Progenitor cell of endocrine pancreas (in vitro differentiated cells): ENCODE measurements around the gene DYSF. TPM values are rescaled to one million over a fixed set of nuclear protein-coding genes. Genes with fewer than 3 reads are reported as not detected.

Experiments used
- DNase-seq: peaks from one replicate; pipeline ENCODE4 v3.0.0; 2021; ENCODE audit warnings: low spot score; ENCODE audit not compliant: unreplicated experiment
- H3K27ac Mint-ChIP-seq: 2 replicates; pipeline ENCODE4 v1.8.0; 2021; ENCODE audit warnings: mild to moderate bottlenecking, moderate library complexity, mixed read lengths
- H3K27me3 Mint-ChIP-seq: 2 replicates; pipeline ENCODE4 v1.8.0; 2021; ENCODE audit warnings: mixed read lengths
- H3K36me3 Mint-ChIP-seq: 2 replicates; pipeline ENCODE4 v1.8.0; 2022; ENCODE audit warnings: mixed read lengths; ENCODE audit not compliant: insufficient read depth
- H3K4me1 Mint-ChIP-seq: 2 replicates; pipeline ENCODE4 v1.8.0; 2021; ENCODE audit warnings: low read depth, mixed read lengths
- H3K4me3 Mint-ChIP-seq: 2 replicates; pipeline ENCODE4 v1.8.0; 2021; ENCODE audit warnings: low read depth, mild to moderate bottlenecking, moderate library complexity, mixed read lengths
- H3K9me3 Mint-ChIP-seq: 2 replicates; pipeline ENCODE4 v1.8.0; 2021; ENCODE audit warnings: low read depth, mixed read lengths
- CTCF ChIP-seq: fragments of 200-600 bp; sonication (generic); IDR thresholded peaks from one replicate; pipeline ENCODE4 v1.5.0; 2021; ENCODE audit warnings: antibody characterized with exemption, mild to moderate bottlenecking; ENCODE audit not compliant: unreplicated experiment
- total RNA-seq: library from RNA; stranded (reverse); gene quantifications from 2 replicates; pipeline ENCODE4 v1.2.1, GENCODE V29; 2021

Gene DYSF
- total RNA-seq, 1 donor from 2014 or later, result 1.4 TPM

GRCh38 chr2:71603851-71604725, 150.7 kb downstream of the DYSF start:
- Mint-ChIP-seq H3K27me3 (peaks cover 23% of the 10 kb centered on the region), H3K4me3 (no peak overlapping the region), H3K9me3 (no peaks in the 10 kb centered on the region), H3K27ac (no peak overlapping the region), H3K36me3 (no peaks in the 10 kb centered on the region), H3K4me1 (no peaks in the 10 kb centered on the region)
- TF ChIP-seq CTCF, result peak; percentile 25
- no peak for DNase-seq

GRCh38 chr2:71604726-71605120, 151.4 kb downstream of the DYSF start:
- TF ChIP-seq CTCF, result no peak

GRCh38 chr2:71605173-71605641, 151.8 kb downstream of the DYSF start:
- no peak for DNase-seq
- Mint-ChIP-seq H3K4me3 (no peak overlapping the region), H3K27ac (no peak overlapping the region), H3K27me3 (peaks cover 23% of the 10 kb centered on the region), H3K36me3 (no peaks in the 10 kb centered on the region), H3K9me3 (no peaks in the 10 kb centered on the region), H3K4me1 (no peaks in the 10 kb centered on the region)
- no peak for TF ChIP-seq CTCF

More at GRCh38 chr2:71604726-71605120, 151.4 kb downstream of the DYSF start:
- Mint-ChIP-seq H3K36me3 (no peaks in the 10 kb centered on the region), H3K4me1 (no peaks in the 10 kb centered on the region), H3K9me3 (no peaks in the 10 kb centered on the region), H3K27me3 (peaks cover 23% of the 10 kb centered on the region), H3K4me3 (no peak overlapping the region), H3K27ac (no peak overlapping the region)
- DNase-seq, result no peak

- Mint-ChIP-seq H3K27me3 (peaks cover 23% of the 10 kb centered on the region), H3K27ac (no peak overlapping the region), H3K36me3 (no peaks in the 10 kb centered on the region), H3K9me3 (no peaks in the 10 kb centered on the region), H3K4me1 (no peaks in the 10 kb centered on the region), H3K4me3 (no peak overlapping the region)
- TF ChIP-seq CTCF, result no peak
- no peak for DNase-seq
Measured at GRCh38 chr2:71605781-71606241, 152.4 kb downstream of the DYSF start.

GRCh38 chr2:71606244-71606643, 152.9 kb downstream of the DYSF start:
- Mint-ChIP-seq H3K27ac (no peak overlapping the region), H3K27me3 (peaks cover 23% of the 10 kb centered on the region), H3K36me3 (no peaks in the 10 kb centered on the region), H3K4me1 (no peaks in the 10 kb centered on the region), H3K4me3 (no peak overlapping the region), H3K9me3 (no peaks in the 10 kb centered on the region)
- no peak for DNase-seq
- TF ChIP-seq CTCF, result no peak
